ENCODE data around the gene SIRPB2. TPM values are rescaled to one million over a fixed set of nuclear protein-coding genes. Genes with fewer than 3 reads are reported as not detected.

The SIRPB2 gene
- total RNA-seq, 1 donor from 2014 or later: not detected

DNA sequence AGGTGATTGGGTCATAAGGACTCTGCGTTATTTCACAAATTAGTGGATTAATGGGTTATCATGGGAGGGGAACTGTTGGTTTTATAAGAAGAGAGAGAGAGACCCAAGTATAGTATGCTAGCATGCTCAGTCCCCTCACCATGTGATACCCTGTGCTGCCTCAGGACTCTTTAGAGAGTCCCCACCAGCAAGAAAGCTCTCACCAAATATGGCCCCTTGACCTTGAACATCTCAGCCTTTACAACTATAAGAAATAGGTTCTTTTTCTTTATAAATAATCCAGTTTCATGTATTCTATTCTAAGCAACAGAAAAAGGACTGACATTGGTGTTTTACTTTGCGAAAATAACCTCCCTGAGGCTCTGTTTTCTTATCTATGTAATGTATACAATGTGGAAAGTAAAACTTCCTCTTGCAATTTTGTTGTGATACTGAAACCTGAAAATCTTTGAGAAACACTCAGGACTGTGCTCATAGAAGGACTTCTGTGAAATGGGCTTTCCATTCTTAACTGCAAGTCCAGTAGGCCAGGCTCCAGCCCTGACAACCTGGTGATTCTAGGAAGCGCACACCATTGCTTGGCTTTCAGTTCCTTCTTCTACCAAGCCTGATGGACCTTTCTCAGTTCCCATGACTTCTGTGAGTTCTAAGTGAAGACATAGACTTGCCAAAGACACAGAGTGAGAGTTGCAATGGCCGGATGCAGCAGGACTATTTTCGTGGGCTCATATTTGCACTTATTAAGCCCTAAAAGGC lies 44.4 kb upstream of the SIRPB2 start:
- Histone ChIP-seq H3K27me3 (ENCODE audit: control insufficient read depth, insufficient read depth, low read length) (no peaks in the 10 kb centered on the region), H3K36me3 (ENCODE audit: control insufficient read depth, insufficient read depth, low read length) (no peaks in the 10 kb centered on the region), H3K4me3 (ENCODE audit: low read depth, low read length) (no peak overlapping the region)
- TF ChIP-seq, protein P1, sequence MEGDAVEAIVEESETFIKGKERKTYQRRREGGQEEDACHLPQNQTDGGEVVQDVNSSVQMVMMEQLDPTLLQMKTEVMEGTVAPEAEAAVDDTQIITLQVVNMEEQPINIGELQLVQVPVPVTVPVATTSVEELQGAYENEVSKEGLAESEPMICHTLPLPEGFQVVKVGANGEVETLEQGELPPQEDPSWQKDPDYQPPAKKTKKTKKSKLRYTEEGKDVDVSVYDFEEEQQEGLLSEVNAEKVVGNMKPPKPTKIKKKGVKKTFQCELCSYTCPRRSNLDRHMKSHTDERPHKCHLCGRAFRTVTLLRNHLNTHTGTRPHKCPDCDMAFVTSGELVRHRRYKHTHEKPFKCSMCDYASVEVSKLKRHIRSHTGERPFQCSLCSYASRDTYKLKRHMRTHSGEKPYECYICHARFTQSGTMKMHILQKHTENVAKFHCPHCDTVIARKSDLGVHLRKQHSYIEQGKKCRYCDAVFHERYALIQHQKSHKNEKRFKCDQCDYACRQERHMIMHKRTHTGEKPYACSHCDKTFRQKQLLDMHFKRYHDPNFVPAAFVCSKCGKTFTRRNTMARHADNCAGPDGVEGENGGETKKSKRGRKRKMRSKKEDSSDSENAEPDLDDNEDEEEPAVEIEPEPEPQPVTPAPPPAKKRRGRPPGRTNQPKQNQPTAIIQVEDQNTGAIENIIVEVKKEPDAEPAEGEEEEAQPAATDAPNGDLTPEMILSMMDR (IDR thresholded peaks at IDR 0.05; ENCODE audit: insufficient read depth, low read length, poor library complexity, severe bottlenecking): no peak
- DNase-seq (ENCODE audit: low read depth): no peak

DNA sequence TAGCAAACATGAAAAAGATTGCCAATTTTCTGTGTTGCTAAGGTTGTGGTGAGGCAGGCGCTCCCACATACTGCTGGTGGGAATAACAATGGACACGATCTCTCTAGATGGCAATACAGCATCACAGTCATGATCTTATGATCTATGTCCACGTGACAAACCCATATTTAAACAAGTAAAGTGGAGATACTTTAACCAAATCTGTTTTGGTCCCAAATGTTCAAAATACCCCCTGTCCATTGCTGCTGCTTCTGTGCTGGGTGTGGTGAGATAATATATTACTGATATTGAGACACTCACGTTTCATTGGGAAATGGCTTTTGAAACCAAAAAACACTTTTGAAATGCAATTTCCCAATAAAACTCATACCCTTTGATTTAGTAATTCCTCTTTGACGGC lies 43.3 kb upstream of the SIRPB2 start:
- DNase-seq (ENCODE audit: low read depth): no peak
- TF ChIP-seq, protein P1 (IDR thresholded peaks at IDR 0.05; ENCODE audit: insufficient read depth, low read length, poor library complexity, severe bottlenecking): no peak
- Histone ChIP-seq H3K27me3 (ENCODE audit: control insufficient read depth, insufficient read depth, low read length) (no peaks in the 10 kb centered on the region), H3K36me3 (ENCODE audit: control insufficient read depth, insufficient read depth, low read length) (no peaks in the 10 kb centered on the region), H3K4me3 (ENCODE audit: low read depth, low read length) (no peak overlapping the region)

DNA sequence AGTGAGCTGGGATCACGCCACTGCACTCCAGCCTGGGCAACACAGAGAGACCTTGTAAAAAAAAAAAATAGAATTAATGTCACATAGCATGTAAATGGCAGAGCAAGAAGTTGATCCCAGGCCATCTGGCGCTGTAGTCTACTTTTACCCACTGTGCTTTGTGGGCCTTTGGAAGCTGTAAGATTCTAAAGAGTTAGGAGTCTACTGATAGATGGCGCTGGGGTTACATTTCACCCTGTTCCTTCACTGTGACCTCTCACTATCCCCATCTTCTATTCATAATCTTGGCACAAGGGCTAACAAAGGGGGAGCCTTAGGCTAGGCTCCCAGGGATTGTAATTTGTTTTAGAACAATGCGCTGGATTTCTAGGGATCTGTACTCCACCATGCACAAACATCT lies 41.8 kb upstream of the SIRPB2 start:
- no peak overlapping the region for H3K4me3 ChIP-seq (ENCODE audit: low read depth, low read length)
- TF ChIP-seq, protein P1 (IDR thresholded peaks at IDR 0.05; ENCODE audit: insufficient read depth, low read length, poor library complexity, severe bottlenecking): no peak
- H3K27me3 ChIP-seq (ENCODE audit: control insufficient read depth, insufficient read depth, low read length): no peaks in the 10 kb centered on the region
- no peak for DNase-seq (ENCODE audit: low read depth)
- H3K36me3 ChIP-seq (ENCODE audit: control insufficient read depth, insufficient read depth, low read length): no peaks in the 10 kb centered on the region

DNA sequence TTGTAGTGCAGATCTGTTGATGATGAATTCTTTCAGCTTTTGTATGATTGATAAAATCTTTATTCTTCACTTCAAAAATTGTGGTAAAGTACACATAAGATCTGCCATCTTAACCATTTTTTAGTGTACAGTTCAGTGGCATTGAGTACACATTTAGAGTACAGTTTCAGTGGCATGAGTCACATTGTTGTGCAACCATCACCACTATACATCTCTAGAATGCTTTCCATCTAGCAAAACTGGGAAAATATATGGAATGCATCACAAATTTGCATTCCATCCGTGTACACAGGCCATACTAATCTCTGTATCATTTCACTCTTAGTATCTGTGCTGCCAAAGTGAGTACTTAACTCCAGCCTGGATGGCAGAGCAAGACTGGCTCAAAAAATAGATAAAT lies 37.6 kb upstream of the SIRPB2 start:
- TF ChIP-seq, protein P1 (IDR thresholded peaks at IDR 0.05; ENCODE audit: insufficient read depth, low read length, poor library complexity, severe bottlenecking): no peak
- Histone ChIP-seq H3K4me3 (ENCODE audit: low read depth, low read length) (no peak overlapping the region), H3K27me3 (ENCODE audit: control insufficient read depth, insufficient read depth, low read length) (no peaks in the 10 kb centered on the region), H3K36me3 (ENCODE audit: control insufficient read depth, insufficient read depth, low read length) (no peaks in the 10 kb centered on the region)
- no peak for DNase-seq (ENCODE audit: low read depth)

DNA sequence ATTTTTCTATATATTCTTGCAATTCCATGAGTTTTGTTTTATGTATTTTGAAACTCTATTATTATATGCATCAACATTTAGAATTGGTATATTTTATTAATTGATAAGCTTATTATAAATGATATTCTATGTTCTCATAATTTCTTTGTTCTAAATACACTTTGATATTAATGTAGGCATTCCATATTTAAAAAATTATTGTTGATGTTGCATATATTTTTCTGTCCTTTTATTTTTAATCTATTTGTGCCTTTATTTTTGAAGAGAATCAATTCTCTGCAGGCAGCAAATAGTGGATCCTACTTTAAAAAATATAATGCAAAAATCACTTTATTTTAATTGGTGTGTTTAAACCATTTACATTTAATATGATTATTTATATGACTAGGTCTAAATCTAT lies 36.7 kb upstream of the SIRPB2 start:
- no peak for DNase-seq (ENCODE audit: low read depth)
- no peak overlapping the region for H3K4me3 ChIP-seq (ENCODE audit: low read depth, low read length)
- TF ChIP-seq, protein P1 (IDR thresholded peaks at IDR 0.05; ENCODE audit: insufficient read depth, low read length, poor library complexity, severe bottlenecking): no peak
- H3K27me3 ChIP-seq (ENCODE audit: control insufficient read depth, insufficient read depth, low read length): no peaks in the 10 kb centered on the region
- no peaks in the 10 kb centered on the region for H3K36me3 ChIP-seq (ENCODE audit: control insufficient read depth, insufficient read depth, low read length)

DNA sequence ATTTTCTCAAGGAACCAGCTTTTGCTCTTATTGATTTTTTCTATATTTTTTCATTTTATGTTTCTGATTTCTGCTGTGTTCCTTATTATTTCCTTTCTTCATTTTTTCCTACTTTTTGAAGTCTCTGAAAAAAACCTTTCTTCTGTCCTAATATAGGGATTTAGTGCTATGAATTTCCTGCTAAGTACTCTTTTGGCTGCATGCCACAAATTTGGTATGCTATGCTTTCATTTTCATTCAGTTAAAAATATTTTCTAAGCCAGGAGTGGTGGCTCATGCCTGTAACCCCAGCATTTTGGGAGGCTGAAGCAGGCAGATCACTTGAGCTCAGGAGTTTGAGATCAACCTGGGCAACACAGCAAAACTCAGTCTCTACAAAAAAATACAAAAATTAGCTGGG lies 35.7 kb upstream of the SIRPB2 start:
- no peak for DNase-seq (ENCODE audit: low read depth)
- no peaks in the 10 kb centered on the region for H3K36me3 ChIP-seq (ENCODE audit: control insufficient read depth, insufficient read depth, low read length)
- H3K27me3 ChIP-seq (ENCODE audit: control insufficient read depth, insufficient read depth, low read length): no peaks in the 10 kb centered on the region
- TF ChIP-seq, protein P1 (IDR thresholded peaks at IDR 0.05; ENCODE audit: insufficient read depth, low read length, poor library complexity, severe bottlenecking): no peak
- H3K4me3 ChIP-seq (ENCODE audit: low read depth, low read length): no peak overlapping the region
